Esophagus muscularis mucosa (tissue), 4 donors: ENCODE measurements around the gene SLC25A26.

Experiments
- EP300 ChIP-seq: sonication (generic); formaldehyde crosslinking; IDR thresholded peaks from one replicate; pipeline ENCODE4 v1.6.1; 2017; ENCODE audit warnings: antibody characterized with exemption
- POLR2A ChIP-seq: fragments of 450-650 bp; IDR thresholded peaks from one replicate; pipeline ENCODE4 v1.6.1; 2017; ENCODE audit warnings: antibody characterized with exemption, moderate library complexity, mild to moderate bottlenecking, low read depth
- POLR2AphosphoS5 ChIP-seq, 2 donors: sonication (generic); formaldehyde crosslinking; IDR thresholded peaks; one replicate each; pipeline ENCODE4 v1.6.1; 2017; ENCODE audit warnings: antibody characterized with exemption in 2 of 2
- TF ChIP-seq, protein P1 (sequence below), 3 experiments: fragments of 200-600 bp in 2 of 3; fragments of 450-650 bp in 1 of 3; sonication (generic) in 2 of 3; IDR thresholded peaks; one replicate each; pipeline ENCODE4 v1.5.1; 2017 to 2019; ENCODE audit warnings: antibody characterized with exemption in 3 of 3, mild to moderate bottlenecking in 2 of 3, moderate library complexity in 1 of 3

DNA sequence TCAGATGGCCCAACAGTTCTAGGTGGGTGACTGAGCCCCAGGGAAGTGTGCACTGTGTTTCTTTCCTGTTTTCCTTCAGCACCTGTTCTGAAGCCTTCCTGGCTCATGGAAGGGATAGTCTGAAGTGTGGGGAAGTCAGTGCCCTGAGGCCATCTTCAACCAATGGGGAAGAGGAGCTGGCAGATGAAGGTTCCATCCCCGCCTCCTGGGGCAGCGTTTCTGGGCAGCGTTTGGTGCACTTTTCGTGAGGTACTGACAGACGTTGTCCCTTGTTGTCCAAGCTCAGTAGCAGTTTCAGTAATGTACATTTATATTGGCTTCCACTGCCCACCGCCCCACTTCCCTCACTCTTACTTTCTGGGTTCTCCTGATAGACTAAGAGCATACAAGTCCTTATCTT is 42.6 kb upstream of the SLC25A26 start:
- TF ChIP-seq, protein P1, sequence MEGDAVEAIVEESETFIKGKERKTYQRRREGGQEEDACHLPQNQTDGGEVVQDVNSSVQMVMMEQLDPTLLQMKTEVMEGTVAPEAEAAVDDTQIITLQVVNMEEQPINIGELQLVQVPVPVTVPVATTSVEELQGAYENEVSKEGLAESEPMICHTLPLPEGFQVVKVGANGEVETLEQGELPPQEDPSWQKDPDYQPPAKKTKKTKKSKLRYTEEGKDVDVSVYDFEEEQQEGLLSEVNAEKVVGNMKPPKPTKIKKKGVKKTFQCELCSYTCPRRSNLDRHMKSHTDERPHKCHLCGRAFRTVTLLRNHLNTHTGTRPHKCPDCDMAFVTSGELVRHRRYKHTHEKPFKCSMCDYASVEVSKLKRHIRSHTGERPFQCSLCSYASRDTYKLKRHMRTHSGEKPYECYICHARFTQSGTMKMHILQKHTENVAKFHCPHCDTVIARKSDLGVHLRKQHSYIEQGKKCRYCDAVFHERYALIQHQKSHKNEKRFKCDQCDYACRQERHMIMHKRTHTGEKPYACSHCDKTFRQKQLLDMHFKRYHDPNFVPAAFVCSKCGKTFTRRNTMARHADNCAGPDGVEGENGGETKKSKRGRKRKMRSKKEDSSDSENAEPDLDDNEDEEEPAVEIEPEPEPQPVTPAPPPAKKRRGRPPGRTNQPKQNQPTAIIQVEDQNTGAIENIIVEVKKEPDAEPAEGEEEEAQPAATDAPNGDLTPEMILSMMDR (IDR thresholded peaks at IDR 0.05), result no peak
- no peak for TF ChIP-seq POLR2A
- TF ChIP-seq EP300, result no peak
- no peak for TF ChIP-seq POLR2AphosphoS5 (IDR thresholded peaks at IDR 0.05)
